Body of pancreas (tissue), 4 donors: ENCODE results near the gene GPRC5A.

Experiments
- POLR2A ChIP-seq, 3 donors: fragments of 450-650 bp; IDR thresholded peaks; one replicate each; pipeline ENCODE4 v1.6.1; 2016; ENCODE audit warnings: antibody characterized with exemption in 3 of 3, mild to moderate bottlenecking in 2 of 3
- TF ChIP-seq, protein P1 (sequence below), 7 experiments: fragments of 450-650 bp in 4 of 7; fragments of 200-600 bp in 3 of 7; sonication (generic) in 3 of 7; IDR thresholded peaks; one replicate each; pipeline ENCODE4 v1.5.1; 2016 to 2019; ENCODE audit warnings: antibody characterized with exemption in 7 of 7

DNA sequence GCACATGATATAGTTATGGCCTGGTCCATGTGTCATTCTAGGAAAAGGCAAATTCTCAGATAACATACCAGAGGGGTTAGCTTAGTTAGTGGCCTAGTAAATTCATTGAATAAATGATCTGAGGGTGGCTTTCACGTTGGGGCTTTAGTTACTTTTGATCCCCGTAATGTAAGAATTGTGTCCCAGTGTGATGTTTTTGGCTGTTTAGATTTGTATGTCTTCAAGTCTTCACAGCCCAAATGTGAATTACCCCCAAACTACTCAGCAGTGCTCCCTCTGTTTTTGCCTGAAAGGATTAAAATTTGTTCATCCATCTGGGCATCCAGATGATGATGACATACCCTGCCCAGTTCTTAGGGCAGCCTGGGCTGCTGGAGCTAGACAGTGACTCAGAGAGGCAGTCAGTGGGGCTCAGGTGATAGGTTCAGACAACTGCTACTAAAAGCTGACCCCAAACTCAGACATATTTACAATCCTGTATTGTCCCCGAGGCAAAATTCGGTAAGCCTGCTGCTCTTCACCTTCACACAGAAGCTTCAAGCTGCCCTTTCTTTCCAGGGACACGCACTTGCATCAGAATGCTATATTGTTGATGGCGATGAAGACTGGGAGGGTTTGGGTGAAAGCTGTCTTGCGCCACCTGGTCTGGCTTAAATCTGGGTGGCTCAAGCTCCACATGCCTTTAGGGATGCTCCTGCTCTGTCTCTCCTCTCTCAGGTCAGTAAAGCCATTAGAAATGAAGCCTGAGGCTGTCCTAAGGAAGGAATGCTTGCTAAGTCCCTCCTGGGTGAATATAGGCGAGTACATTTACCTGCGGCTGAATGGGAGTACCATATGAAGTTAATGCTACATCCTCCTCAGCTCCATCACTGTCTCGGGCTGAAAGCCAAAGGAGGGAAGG lies 50.3 kb downstream of the GPRC5A start:
- TF ChIP-seq, protein P1, sequence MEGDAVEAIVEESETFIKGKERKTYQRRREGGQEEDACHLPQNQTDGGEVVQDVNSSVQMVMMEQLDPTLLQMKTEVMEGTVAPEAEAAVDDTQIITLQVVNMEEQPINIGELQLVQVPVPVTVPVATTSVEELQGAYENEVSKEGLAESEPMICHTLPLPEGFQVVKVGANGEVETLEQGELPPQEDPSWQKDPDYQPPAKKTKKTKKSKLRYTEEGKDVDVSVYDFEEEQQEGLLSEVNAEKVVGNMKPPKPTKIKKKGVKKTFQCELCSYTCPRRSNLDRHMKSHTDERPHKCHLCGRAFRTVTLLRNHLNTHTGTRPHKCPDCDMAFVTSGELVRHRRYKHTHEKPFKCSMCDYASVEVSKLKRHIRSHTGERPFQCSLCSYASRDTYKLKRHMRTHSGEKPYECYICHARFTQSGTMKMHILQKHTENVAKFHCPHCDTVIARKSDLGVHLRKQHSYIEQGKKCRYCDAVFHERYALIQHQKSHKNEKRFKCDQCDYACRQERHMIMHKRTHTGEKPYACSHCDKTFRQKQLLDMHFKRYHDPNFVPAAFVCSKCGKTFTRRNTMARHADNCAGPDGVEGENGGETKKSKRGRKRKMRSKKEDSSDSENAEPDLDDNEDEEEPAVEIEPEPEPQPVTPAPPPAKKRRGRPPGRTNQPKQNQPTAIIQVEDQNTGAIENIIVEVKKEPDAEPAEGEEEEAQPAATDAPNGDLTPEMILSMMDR (IDR thresholded peaks at IDR 0.05), result no peak
- no peak for TF ChIP-seq POLR2A (IDR thresholded peaks at IDR 0.05)
